ENCODE measurements around the gene ZNF142.

The ZNF142 gene

GRCh38 chr2:218642121-218642656 lies 17.2 kb downstream of the ZNF142 start (continued):
- no peak for TF ChIP-seq CTCF (tag by site-specific recombination; IDR thresholded peaks at IDR 0.05)
- TF ChIP-seq PBX3 (CRISPR knock-in tag; IDR thresholded peaks at IDR 0.05): no peak
- TF ChIP-seq ZNF513 (tag by site-specific recombination; IDR thresholded peaks at IDR 0.05): no peak
- TF ChIP-seq ZNF23 (tag by site-specific recombination; IDR thresholded peaks at IDR 0.05; ENCODE audit: borderline replicate concordance): no peak
- TF ChIP-seq ZNF580 (tag by site-specific recombination; IDR thresholded peaks at IDR 0.05): no peak
- TF ChIP-seq KLF10 (tag by site-specific recombination; IDR thresholded peaks at IDR 0.05): no peak
- peak; percentile 47 for TF ChIP-seq ZIC2 (tag by site-specific recombination; IDR thresholded peaks at IDR 0.05)

GRCh38 chr2:218638372-218638771 lies 21.1 kb downstream of the ZNF142 start:
- no peaks in the 10 kb centered on the region for H3K9me3 ChIP-seq (ENCODE audit: control insufficient read depth, insufficient read depth, low read depth, low read length)
- CTCF ChIA-PET: no interaction called here
- TF ChIP-seq OVOL3 (tag by site-specific recombination; IDR thresholded peaks at IDR 0.05) (no peak), ZNF114 (tag by site-specific recombination; IDR thresholded peaks at IDR 0.05) (no peak), ZNF175 (tag by site-specific recombination; IDR thresholded peaks at IDR 0.05) (no peak)
- peaks cover 37 to 92% of the 10 kb centered on the region in 2 experiments for H3K36me3 ChIP-seq (ENCODE audit: control insufficient read depth in 2 of 2, insufficient read depth in 1 of 2, low read length in 2 of 2)
- POLR2A ChIA-PET: no interaction called here
- no peak overlapping the region for H3K27ac ChIP-seq (ENCODE audit: extremely low read depth, low read depth, low read length)
- H3K4me3 ChIP-seq (ENCODE audit: low read depth, low read length): no peak overlapping the region
- H3K4me1 ChIP-seq (ENCODE audit: control insufficient read depth, insufficient read depth, low read length): no peaks in the 10 kb centered on the region

GRCh38 chr2:218635719-218636118 lies 23.7 kb downstream of the ZNF142 start:
- Histone ChIP-seq H3K36me3 (ENCODE audit: control insufficient read depth in 2 of 2, insufficient read depth in 1 of 2, low read length in 2 of 2) (peaks cover 37 to 72% of the 10 kb centered on the region in 2 experiments), H3K27ac (ENCODE audit: extremely low read depth, low read depth, low read length) (no peak overlapping the region), H3K4me1 (ENCODE audit: control insufficient read depth, insufficient read depth, low read length) (no peaks in the 10 kb centered on the region), H3K4me3 (ENCODE audit: low read depth, low read length) (no peak overlapping the region), H3K9me3 (ENCODE audit: control insufficient read depth, insufficient read depth, low read depth, low read length) (no peaks in the 10 kb centered on the region)
- TF ChIP-seq ZNF768 (tag by site-specific recombination; IDR thresholded peaks at IDR 0.05): no peak
- TF ChIP-seq KLF7 (tag by site-specific recombination; IDR thresholded peaks at IDR 0.05; ENCODE audit: borderline replicate concordance): no peak
- TF ChIP-seq ZNF391 (tag by site-specific recombination; IDR thresholded peaks at IDR 0.05; ENCODE audit: borderline replicate concordance, low read depth): no peak
- TF ChIP-seq ZNF223 (tag by site-specific recombination; IDR thresholded peaks at IDR 0.05): no peak
- TF ChIP-seq ZNF423 (tag by site-specific recombination; IDR thresholded peaks at IDR 0.05): no peak
- TF ChIP-seq ZNF776 (tag by site-specific recombination; IDR thresholded peaks at IDR 0.05; ENCODE audit: borderline replicate concordance): no peak
- no peak for TF ChIP-seq ZNF544 (tag by site-specific recombination; IDR thresholded peaks at IDR 0.05)
- TF ChIP-seq REPIN1 (tag by site-specific recombination; IDR thresholded peaks at IDR 0.05; ENCODE audit: low read depth): no peak
- TF ChIP-seq ZNF837 (tag by site-specific recombination; IDR thresholded peaks at IDR 0.05): no peak
- no peak for TF ChIP-seq ZNF707 (tag by site-specific recombination; IDR thresholded peaks at IDR 0.05)
- no peak for TF ChIP-seq ZSCAN16 (tag by site-specific recombination; IDR thresholded peaks at IDR 0.05)
- TF ChIP-seq ZNF473 (tag by site-specific recombination; IDR thresholded peaks at IDR 0.05): no peak
- TF ChIP-seq ZNF140 (tag by site-specific recombination; IDR thresholded peaks at IDR 0.05): no peak
- CTCF ChIA-PET: no interaction called here
- POLR2A ChIA-PET: no interaction called here
